ENCODE results near the gene ALG9.

- TF ChIP-seq CEBPB (IDR thresholded peaks at IDR 0.05; ENCODE audit: low read depth, low read length), result no peak
- no peak for TF ChIP-seq POLR2A (IDR thresholded peaks at IDR 0.05; ENCODE audit: low read depth, low read length)
- TF ChIP-seq, protein P1, sequence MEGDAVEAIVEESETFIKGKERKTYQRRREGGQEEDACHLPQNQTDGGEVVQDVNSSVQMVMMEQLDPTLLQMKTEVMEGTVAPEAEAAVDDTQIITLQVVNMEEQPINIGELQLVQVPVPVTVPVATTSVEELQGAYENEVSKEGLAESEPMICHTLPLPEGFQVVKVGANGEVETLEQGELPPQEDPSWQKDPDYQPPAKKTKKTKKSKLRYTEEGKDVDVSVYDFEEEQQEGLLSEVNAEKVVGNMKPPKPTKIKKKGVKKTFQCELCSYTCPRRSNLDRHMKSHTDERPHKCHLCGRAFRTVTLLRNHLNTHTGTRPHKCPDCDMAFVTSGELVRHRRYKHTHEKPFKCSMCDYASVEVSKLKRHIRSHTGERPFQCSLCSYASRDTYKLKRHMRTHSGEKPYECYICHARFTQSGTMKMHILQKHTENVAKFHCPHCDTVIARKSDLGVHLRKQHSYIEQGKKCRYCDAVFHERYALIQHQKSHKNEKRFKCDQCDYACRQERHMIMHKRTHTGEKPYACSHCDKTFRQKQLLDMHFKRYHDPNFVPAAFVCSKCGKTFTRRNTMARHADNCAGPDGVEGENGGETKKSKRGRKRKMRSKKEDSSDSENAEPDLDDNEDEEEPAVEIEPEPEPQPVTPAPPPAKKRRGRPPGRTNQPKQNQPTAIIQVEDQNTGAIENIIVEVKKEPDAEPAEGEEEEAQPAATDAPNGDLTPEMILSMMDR (conservative IDR thresholded peaks at IDR 0.05; ENCODE audit: low read depth, low read length), result no peak
- TF ChIP-seq, protein P2, sequence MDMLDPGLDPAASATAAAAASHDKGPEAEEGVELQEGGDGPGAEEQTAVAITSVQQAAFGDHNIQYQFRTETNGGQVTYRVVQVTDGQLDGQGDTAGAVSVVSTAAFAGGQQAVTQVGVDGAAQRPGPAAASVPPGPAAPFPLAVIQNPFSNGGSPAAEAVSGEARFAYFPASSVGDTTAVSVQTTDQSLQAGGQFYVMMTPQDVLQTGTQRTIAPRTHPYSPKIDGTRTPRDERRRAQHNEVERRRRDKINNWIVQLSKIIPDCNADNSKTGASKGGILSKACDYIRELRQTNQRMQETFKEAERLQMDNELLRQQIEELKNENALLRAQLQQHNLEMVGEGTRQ (IDR thresholded peaks at IDR 0.05; ENCODE audit: low read depth, low read length), result no peak
- TF ChIP-seq SMC3 (IDR thresholded peaks at IDR 0.05; ENCODE audit: low read depth, low read length), result no peak
- TF ChIP-seq RAD21 (IDR thresholded peaks at IDR 0.05; ENCODE audit: low read length), result no peak
- no peak for TF ChIP-seq RFX5 (IDR thresholded peaks at IDR 0.05; ENCODE audit: low read depth, low read length)
- no peak for TF ChIP-seq MAFK (IDR thresholded peaks at IDR 0.05; ENCODE audit: low read depth, low read length)
- TF ChIP-seq FOS (IDR thresholded peaks at IDR 0.05; ENCODE audit: low read depth, low read length), result no peak
These were observed 74.2 kb downstream of the ALG9 start for GRCh38 chr11:111797145-111797581.
